HS-27A (cell line): ENCODE data around the gene OR2T10.
"Not testable (repeated sequence)": the region's sequence is repeated elsewhere in the genome, so short reads cannot be mapped to it uniquely, and the experiment has no call there.

Experiments
- DNase-seq: peaks from one replicate; pipeline ENCODE4 v3.0.0-alpha.2; 2012; ENCODE audit warnings: low read depth, missing footprints

OR2T10 gene

GRCh38 chr1:248596615-248597014 lies 885 bp downstream of the OR2T10 start:
- no peak for DNase-seq

GRCh38 chr1:248593226-248593625 lies 4.3 kb downstream of the OR2T10 start:
- DNase-seq, result no peak

- no peak for DNase-seq
Observed at GRCh38 chr1:248592655-248593054, 4.8 kb downstream of the OR2T10 start.

GRCh38 chr1:248590055-248590454 lies 7.4 kb downstream of the OR2T10 start:
- DNase-seq, result no peak

GRCh38 chr1:248589334-248589733 lies 8.2 kb downstream of the OR2T10 start:
- DNase-seq, result no peak

- DNase-seq, result no peak
Observed at GRCh38 chr1:248585266-248585665, 12.2 kb downstream of the OR2T10 start.

- no peak for DNase-seq
Observed at GRCh38 chr1:248576260-248576980, 21.1 kb downstream of the OR2T10 start.

GRCh38 chr1:248574657-248575056 lies 22.8 kb downstream of the OR2T10 start, which contains the start of gene OR2T34:
TSS of gene OR2T34 (minus strand) at chr1:248574757. CDS start at chr1:248574757, 0 bp downstream.
- not testable (repeated sequence) for DNase-seq

GRCh38 chr1:248573856-248574255 lies 23.6 kb downstream of the OR2T10 start:
- DNase-seq, result not testable (repeated sequence)

- DNase-seq, result not testable (repeated sequence)
Observed at GRCh38 chr1:248572049-248572448, 25.5 kb downstream of the OR2T10 start.

GRCh38 chr1:248570811-248571210 lies 26.7 kb downstream of the OR2T10 start:
- DNase-seq, result not testable (repeated sequence)

GRCh38 chr1:248569049-248569448 lies 28.5 kb downstream of the OR2T10 start:
- DNase-seq, result not testable (repeated sequence)

GRCh38 chr1:248565530-248566373 lies 31.7 kb downstream of the OR2T10 start:
- not testable (repeated sequence) for DNase-seq

- DNase-seq, result not testable (repeated sequence)
Observed at GRCh38 chr1:248562672-248563071, 34.8 kb downstream of the OR2T10 start, which contains the start of gene OR2T29. TSS of gene OR2T29 (minus strand) at chr1:248562772. CDS start at chr1:248559491, 3,281 bp downstream.

GRCh38 chr1:248551027-248551426 lies 46.5 kb downstream of the OR2T10 start:
- DNase-seq, result not testable (repeated sequence)

- DNase-seq, result not testable (repeated sequence)
Observed at GRCh38 chr1:248547383-248547782, 50.1 kb downstream of the OR2T10 start.
